ENCODE measurements around the gene STARD6.

Gene STARD6

DNA sequence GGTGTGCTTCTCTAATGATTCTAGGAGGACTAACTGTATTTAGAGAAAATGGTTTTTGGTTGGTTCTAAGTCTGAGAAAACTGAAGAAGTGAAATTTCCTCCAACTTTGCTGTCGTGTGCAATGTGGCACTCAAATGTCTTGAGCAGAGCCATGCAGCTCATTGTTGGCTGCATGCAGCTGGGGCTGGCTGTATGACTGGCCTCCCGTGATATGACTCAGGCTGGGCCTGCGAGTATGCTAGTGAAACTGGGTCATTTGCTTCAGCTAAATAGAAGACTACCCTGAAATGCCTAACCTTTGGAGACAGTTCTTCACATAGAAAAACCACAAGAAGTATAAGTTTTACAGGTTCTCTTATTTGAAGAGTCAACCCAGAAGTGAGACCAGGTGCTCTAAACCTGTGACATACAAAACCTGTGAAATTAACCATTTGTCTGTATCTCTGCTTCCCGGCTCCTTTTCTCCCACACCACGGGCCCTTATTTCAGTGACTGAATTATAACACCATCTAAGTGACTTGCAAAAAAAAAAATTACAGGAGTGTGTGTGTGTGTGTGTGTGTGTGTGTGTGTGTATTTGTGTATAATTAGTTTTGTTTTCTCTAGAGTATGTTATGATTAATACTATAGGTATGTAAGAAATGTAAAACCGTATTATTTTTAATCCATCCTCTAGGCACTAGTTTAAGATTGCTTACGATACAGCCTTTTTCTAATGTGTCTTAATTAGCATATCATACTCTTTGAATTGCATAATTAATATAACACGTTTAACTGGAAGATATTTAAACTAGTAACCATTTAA lies 72.5 kb downstream of the STARD6 start:
- TF ChIP-seq, protein P1, sequence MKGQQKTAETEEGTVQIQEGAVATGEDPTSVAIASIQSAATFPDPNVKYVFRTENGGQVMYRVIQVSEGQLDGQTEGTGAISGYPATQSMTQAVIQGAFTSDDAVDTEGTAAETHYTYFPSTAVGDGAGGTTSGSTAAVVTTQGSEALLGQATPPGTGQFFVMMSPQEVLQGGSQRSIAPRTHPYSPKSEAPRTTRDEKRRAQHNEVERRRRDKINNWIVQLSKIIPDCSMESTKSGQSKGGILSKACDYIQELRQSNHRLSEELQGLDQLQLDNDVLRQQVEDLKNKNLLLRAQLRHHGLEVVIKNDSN (IDR thresholded peaks at IDR 0.05) = no peak
- TF ChIP-seq, protein P2, sequence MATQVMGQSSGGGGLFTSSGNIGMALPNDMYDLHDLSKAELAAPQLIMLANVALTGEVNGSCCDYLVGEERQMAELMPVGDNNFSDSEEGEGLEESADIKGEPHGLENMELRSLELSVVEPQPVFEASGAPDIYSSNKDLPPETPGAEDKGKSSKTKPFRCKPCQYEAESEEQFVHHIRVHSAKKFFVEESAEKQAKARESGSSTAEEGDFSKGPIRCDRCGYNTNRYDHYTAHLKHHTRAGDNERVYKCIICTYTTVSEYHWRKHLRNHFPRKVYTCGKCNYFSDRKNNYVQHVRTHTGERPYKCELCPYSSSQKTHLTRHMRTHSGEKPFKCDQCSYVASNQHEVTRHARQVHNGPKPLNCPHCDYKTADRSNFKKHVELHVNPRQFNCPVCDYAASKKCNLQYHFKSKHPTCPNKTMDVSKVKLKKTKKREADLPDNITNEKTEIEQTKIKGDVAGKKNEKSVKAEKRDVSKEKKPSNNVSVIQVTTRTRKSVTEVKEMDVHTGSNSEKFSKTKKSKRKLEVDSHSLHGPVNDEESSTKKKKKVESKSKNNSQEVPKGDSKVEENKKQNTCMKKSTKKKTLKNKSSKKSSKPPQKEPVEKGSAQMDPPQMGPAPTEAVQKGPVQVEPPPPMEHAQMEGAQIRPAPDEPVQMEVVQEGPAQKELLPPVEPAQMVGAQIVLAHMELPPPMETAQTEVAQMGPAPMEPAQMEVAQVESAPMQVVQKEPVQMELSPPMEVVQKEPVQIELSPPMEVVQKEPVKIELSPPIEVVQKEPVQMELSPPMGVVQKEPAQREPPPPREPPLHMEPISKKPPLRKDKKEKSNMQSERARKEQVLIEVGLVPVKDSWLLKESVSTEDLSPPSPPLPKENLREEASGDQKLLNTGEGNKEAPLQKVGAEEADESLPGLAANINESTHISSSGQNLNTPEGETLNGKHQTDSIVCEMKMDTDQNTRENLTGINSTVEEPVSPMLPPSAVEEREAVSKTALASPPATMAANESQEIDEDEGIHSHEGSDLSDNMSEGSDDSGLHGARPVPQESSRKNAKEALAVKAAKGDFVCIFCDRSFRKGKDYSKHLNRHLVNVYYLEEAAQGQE (IDR thresholded peaks at IDR 0.05; ENCODE audit: low read depth) = no peak
- TF ChIP-seq FOXM1 (IDR thresholded peaks at IDR 0.05; ENCODE audit: borderline replicate concordance, low read depth) = no peak

DNA sequence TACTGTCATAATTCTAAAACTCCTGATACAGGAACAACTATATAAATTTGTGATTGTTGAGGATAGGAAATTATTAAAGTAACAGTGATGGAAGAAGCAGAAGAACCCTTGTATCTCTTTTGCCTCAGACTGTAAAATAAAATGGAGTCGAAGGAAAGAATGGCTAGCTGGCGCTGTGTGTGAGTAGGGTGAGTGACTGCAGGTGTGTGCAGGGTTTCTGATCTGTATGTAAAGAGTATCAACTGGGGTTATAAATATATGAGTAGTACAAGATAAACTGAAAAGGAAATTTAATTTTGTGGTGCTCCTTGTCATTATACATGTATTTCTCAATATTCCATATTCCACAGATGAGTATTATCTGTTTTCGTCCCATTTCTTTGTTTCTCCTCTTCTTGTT lies 73.1 kb downstream of the STARD6 start:
- TF ChIP-seq TEAD4 (IDR thresholded peaks at IDR 0.05) (no peak), ZBTB7A (IDR thresholded peaks at IDR 0.05; ENCODE audit: low read depth) (no peak)
- TF ChIP-seq, protein P3, sequence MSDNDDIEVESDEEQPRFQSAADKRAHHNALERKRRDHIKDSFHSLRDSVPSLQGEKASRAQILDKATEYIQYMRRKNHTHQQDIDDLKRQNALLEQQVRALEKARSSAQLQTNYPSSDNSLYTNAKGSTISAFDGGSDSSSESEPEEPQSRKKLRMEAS (IDR thresholded peaks at IDR 0.05) = no peak

DNA sequence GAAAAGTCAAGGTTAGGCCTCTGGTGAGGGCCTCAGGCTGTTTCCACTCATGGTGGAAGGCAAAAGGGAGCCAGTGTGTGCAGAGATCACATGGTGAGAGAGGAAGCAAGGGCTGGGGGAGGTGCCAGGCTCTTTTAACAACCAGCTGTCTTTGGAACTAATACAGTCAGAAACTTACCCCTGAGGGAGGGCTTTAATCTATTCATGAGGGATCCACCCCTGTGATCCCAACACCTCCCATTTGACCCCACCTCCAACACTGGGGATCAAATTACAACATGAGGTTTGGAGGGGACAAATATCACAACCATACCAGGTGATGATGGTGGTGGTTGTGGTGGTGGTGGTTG lies 77.5 kb downstream of the STARD6 start:
- TF ChIP-seq TCF12 (IDR thresholded peaks at IDR 0.05; ENCODE audit: low read depth) = no peak
- TF ChIP-seq EGR1 (IDR thresholded peaks at IDR 0.05) = no peak
- TF ChIP-seq NFIC (IDR thresholded peaks at IDR 0.05) = no peak
- no peak for TF ChIP-seq CEBPB (IDR thresholded peaks at IDR 0.05)
- TF ChIP-seq, protein P2 (IDR thresholded peaks at IDR 0.05; ENCODE audit: low read depth) = no peak
- no peak for TF ChIP-seq CREB1 (IDR thresholded peaks at IDR 0.05; ENCODE audit: low read depth)
- TF ChIP-seq FOXM1 (IDR thresholded peaks at IDR 0.05; ENCODE audit: borderline replicate concordance, low read depth) = no peak
- TF ChIP-seq ZBTB7A (IDR thresholded peaks at IDR 0.05; ENCODE audit: low read depth) = no peak
- no peak for TF ChIP-seq RAD21 (IDR thresholded peaks at IDR 0.05; ENCODE audit: low read depth)
- TF ChIP-seq TEAD4 (IDR thresholded peaks at IDR 0.05) = no peak
- TF ChIP-seq, protein P3 (IDR thresholded peaks at IDR 0.05) = no peak
- TF ChIP-seq TAF1 (IDR thresholded peaks at IDR 0.05; ENCODE audit: low read depth) = no peak
- no peak for TF ChIP-seq YY1 (IDR thresholded peaks at IDR 0.05; ENCODE audit: low read depth)
- TF ChIP-seq, protein P1 (IDR thresholded peaks at IDR 0.05) = no peak
- no peak for TF ChIP-seq EP300 (IDR thresholded peaks at IDR 0.05; ENCODE audit: borderline replicate concordance)

DNA sequence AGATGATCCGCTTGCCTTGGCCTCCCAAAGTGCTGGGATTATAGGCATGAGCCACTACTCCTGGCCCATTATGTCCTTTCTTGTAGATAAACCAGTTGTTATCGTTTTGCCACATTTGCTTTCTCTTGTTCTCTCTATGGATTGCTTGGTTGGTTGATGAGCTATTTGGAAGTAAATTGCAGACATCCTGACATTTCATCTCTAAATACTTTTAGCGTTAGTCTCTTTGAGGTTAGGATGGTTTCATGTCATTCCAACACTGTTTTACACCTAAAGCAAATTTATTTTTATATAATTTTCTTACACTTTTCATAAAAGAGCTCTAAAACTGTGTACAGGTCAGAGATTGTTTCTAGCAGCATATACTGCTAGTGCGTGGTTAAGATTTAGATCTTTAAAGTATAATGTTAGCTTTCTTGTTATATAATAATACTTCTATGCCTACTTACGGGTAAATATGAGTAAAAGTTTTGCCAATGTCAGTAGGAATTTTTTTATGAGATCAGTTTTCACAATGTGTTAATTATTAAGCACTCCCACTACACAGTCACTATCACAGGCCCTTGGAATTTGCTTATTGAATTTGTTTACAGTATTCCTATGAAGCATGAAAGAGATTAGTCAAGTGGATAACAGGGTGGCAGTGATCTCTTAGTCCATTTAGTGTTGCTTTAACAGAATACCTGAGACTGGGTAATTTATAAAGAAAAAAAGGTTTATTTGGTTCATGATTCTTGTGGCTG lies 78.0 kb downstream of the STARD6 start:
- TF ChIP-seq CEBPB (IDR thresholded peaks at IDR 0.05) (no peak), NFIC (IDR thresholded peaks at IDR 0.05) (no peak), TAF1 (IDR thresholded peaks at IDR 0.05; ENCODE audit: low read depth) (no peak), TCF12 (IDR thresholded peaks at IDR 0.05; ENCODE audit: low read depth) (no peak), EGR1 (IDR thresholded peaks at IDR 0.05) (no peak), ZBTB7A (IDR thresholded peaks at IDR 0.05; ENCODE audit: low read depth) (no peak), FOXM1 (IDR thresholded peaks at IDR 0.05; ENCODE audit: borderline replicate concordance, low read depth) (no peak), EP300 (IDR thresholded peaks at IDR 0.05; ENCODE audit: borderline replicate concordance) (no peak), RAD21 (IDR thresholded peaks at IDR 0.05; ENCODE audit: low read depth) (no peak), TEAD4 (IDR thresholded peaks at IDR 0.05) (no peak), YY1 (IDR thresholded peaks at IDR 0.05; ENCODE audit: low read depth) (no peak), CREB1 (IDR thresholded peaks at IDR 0.05; ENCODE audit: low read depth) (no peak)
- TF ChIP-seq, protein P2 (IDR thresholded peaks at IDR 0.05; ENCODE audit: low read depth) = no peak
- TF ChIP-seq, protein P3 (IDR thresholded peaks at IDR 0.05) = no peak
- TF ChIP-seq, protein P1 (IDR thresholded peaks at IDR 0.05) = no peak
